HepG2 (cell line): ENCODE data around the gene TUBA4A. TPM values are rescaled to one million over a fixed set of nuclear protein-coding genes. Genes with fewer than 3 reads are reported as not detected.
A peak's percentile ranks its signal among the peaks of the same experiment; 100 is the strongest.

Source experiments
- ATAC-seq: fragments of 200-7000 bp; cut with Tn5 transposase; 3 replicates; pipeline ENCODE4 v1.9.1; 2020; ENCODE audit warnings: mild to moderate bottlenecking, moderate library complexity
- BruUV-seq: library from RNA; stranded (reverse); fragments of 400-500 nt; replicated peaks from 2 replicates; lab custom pipeline; 2021; lab: Mats Ljungman, UMichigan
- CTCF ChIA-PET: fragments of 300-600 bp; formaldehyde crosslinking; extraction: SDS; loops from one replicate; lab custom pipeline; 2021; ENCODE audit warnings: low total read pairs, inconsistent platforms, low intra/inter-chr PET ratio; lab: Yijun Ruan, JAX
- POLR2A ChIA-PET: fragments of 350-600 bp; sonication (Branson Sonifier 250); formaldehyde crosslinking; loops from one replicate; lab custom pipeline; 2020; ENCODE audit warnings: antibody characterized with exemption, inconsistent platforms; lab: Yijun Ruan, JAX
- DNase-seq: peaks from one replicate; pipeline ENCODE4 v3.0.0-alpha.2; 2015; ENCODE audit warnings: low spot score
- FAIRE-seq: peaks from 3 replicates; lab custom pipeline; 2011; peaks lifted over from hg19 to GRCh38; lab: Jason Lieb, UNC
- H2AFZ ChIP-seq: one replicate; pipeline ENCODE4 v1.6.1; 2011; ENCODE audit warnings: low read length, inconsistent platforms
- H3K27ac ChIP-seq: fragments of 300-600 bp; 3 replicates; pipeline ENCODE4 v1.8.0; 2011; ENCODE audit warnings: mixed run types, mild to moderate bottlenecking, mixed read lengths, low read length, inconsistent platforms; ENCODE audit not compliant: insufficient read depth; ENCODE audit errors: extremely low read length
- H3K27me3 ChIP-seq, 2 experiments: fragments of 200-600 bp in 1 of 2; 2 replicates in 1 of 2; 3 replicates in 1 of 2; pipeline versions ENCODE4 v1.6.0 to v1.8.0; 2011; ENCODE audit warnings: low read length in 2 of 2, mild to moderate bottlenecking in 2 of 2, moderate library complexity in 2 of 2, inconsistent platforms in 1 of 2; ENCODE audit not compliant: insufficient read depth in 2 of 2, control insufficient read depth in 1 of 2
- H3K36me3 ChIP-seq, 2 experiments: fragments of 200-600 bp in 1 of 2; replicated peaks in 1 of 2; 2 replicates in 1 of 2; 3 replicates in 1 of 2; pipeline versions ENCODE4 v1.5.1 to v1.8.0; 2011; ENCODE audit warnings: low read length in 2 of 2, inconsistent platforms in 1 of 2; ENCODE audit not compliant: insufficient read depth in 2 of 2, control insufficient read depth in 1 of 2
- H3K4me1 ChIP-seq: 2 replicates; pipeline ENCODE4 v1.5.1; 2012; ENCODE audit warnings: low read length, inconsistent platforms; ENCODE audit not compliant: insufficient read depth
- H3K4me2 ChIP-seq: 2 replicates; pipeline ENCODE4 v1.6.0; 2011; ENCODE audit warnings: low read depth, low read length, inconsistent platforms
- H3K4me3 ChIP-seq, 3 experiments: fragments of 200-600 bp in 1 of 3; sonication (generic), shearing (Covaris generic) in 1 of 3; replicated peaks in 1 of 3; 2 replicates each; pipeline ENCODE4 v1.5.1; 2011 to 2016; ENCODE audit warnings: low read length in 3 of 3, inconsistent platforms in 2 of 3, low read depth in 2 of 3, mild to moderate bottlenecking in 2 of 3, control low read depth in 1 of 3, mixed read lengths in 1 of 3; ENCODE audit not compliant: insufficient read depth in 1 of 3
- H3K79me2 ChIP-seq: one replicate; pipeline ENCODE4 v1.6.1; 2011; ENCODE audit warnings: low read length, inconsistent platforms; ENCODE audit not compliant: insufficient read depth
- H3K9ac ChIP-seq: 2 replicates; pipeline ENCODE4 v1.6.0; 2011; ENCODE audit warnings: mild to moderate bottlenecking, low read depth, low read length, inconsistent platforms; ENCODE audit not compliant: insufficient read depth
- H3K9me3 ChIP-seq: 2 replicates; pipeline ENCODE4 v1.5.1; 2012; ENCODE audit warnings: mild to moderate bottlenecking, low read length
- H4K20me1 ChIP-seq: 2 replicates; pipeline ENCODE4 v1.6.0; 2011; ENCODE audit warnings: inconsistent platforms, mild to moderate bottlenecking, low read length, moderate library complexity; ENCODE audit not compliant: insufficient read depth
- BHLHE40 ChIP-seq: IDR thresholded peaks from 2 replicates; pipeline ENCODE4 v1.6.1; 2011; ENCODE audit warnings: low read length, improper control_type of control experiment
- CENPBD1 ChIP-seq: sonication (generic); formaldehyde crosslinking; IDR thresholded peaks from 2 replicates; pipeline ENCODE4 v1.8.0; 2022; ENCODE audit warnings: missing genetic modification reagents, low read depth, mild to moderate bottlenecking, borderline replicate concordance
- KAT8 ChIP-seq: IDR thresholded peaks from 2 replicates; pipeline ENCODE4 v1.6.1; 2016; ENCODE audit warnings: missing genetic modification reagents, missing compliant biosample characterization
- KIAA2018 ChIP-seq: sonication (generic); formaldehyde crosslinking; IDR thresholded peaks from 2 replicates; pipeline ENCODE4 v1.5.0; 2020; ENCODE audit warnings: mild to moderate bottlenecking, missing genetic modification reagents, borderline replicate concordance
- NCOA1 ChIP-seq: sonication (generic); formaldehyde crosslinking; IDR thresholded peaks from 2 replicates; pipeline ENCODE4 v1.9.0; 2021; ENCODE audit warnings: missing genetic modification reagents
- SP1 ChIP-seq, 2 experiments: fragments of 450-650 bp in 1 of 2; sonication (generic) in 1 of 2; formaldehyde crosslinking in 1 of 2; IDR thresholded peaks; 2 replicates each; pipeline versions ENCODE4 v1.4.0 to v1.6.1; 2016 to 2020; ENCODE audit warnings: missing genetic modification reagents in 1 of 2
- TFDP1 ChIP-seq: IDR thresholded peaks from 2 replicates; pipeline ENCODE4 v1.6.1; 2016; ENCODE audit warnings: missing compliant biosample characterization, missing genetic modification reagents, borderline replicate concordance
- TOE1 ChIP-seq: sonication (generic); formaldehyde crosslinking; IDR thresholded peaks from 2 replicates; pipeline ENCODE4 v1.4.0; 2020; ENCODE audit warnings: mild to moderate bottlenecking, missing genetic modification reagents
- ZBTB34 ChIP-seq: sonication (generic); formaldehyde crosslinking; IDR thresholded peaks from 2 replicates; pipeline ENCODE4 v1.8.0; 2022; ENCODE audit warnings: mild to moderate bottlenecking, missing genetic modification reagents
- ZFP90 ChIP-seq: sonication (generic); formaldehyde crosslinking; IDR thresholded peaks from 2 replicates; pipeline ENCODE4 v1.8.0; 2022; ENCODE audit warnings: missing genetic modification reagents, mild to moderate bottlenecking, inconsistent platforms, borderline replicate concordance
- ZNF598 ChIP-seq: sonication (generic); formaldehyde crosslinking; IDR thresholded peaks from 2 replicates; pipeline ENCODE4 v1.5.1; 2020; ENCODE audit warnings: mild to moderate bottlenecking, missing genetic modification reagents, borderline replicate concordance
- WGBS: methylation state at CpG from one replicate; pipeline ENCODE4 v1.1.6; 2017; ENCODE audit warnings: low lambda C conversion rate; 5-methylcytosine and 5-hydroxymethylcytosine counted together
- in situ Hi-C: cut with HindIII; loops from 2 replicates; pipeline ENCODE4 v1.10.0; 2017; ENCODE audit warnings: low pct_unique_long_range_greater_than_20kb; ENCODE audit not compliant: extremely low pct_ligation_motif_present
- intact Hi-C: fragments of 100-400 bp; cut with micrococcal nuclease; formaldehyde crosslinking; loops from one replicate; pipeline ENCODE4 v1.10.0; 2022; ENCODE audit not compliant: unreplicated experiment
- polyA plus RNA-seq, 8 experiments: library from polyadenylated mRNA; depleted of rRNA in 3 of 8; stranded (reverse) in 7 of 8; unstranded in 1 of 8; fragments of >200 nt; fragmentation: Illumina TruSeq in 4 of 8; extraction: Trizol in 4 of 8; gene quantifications; 2 replicates each; pipeline versions ENCODE4 v1.2.1 to v1.2.3, GENCODE V29; 2011 to 2016; ENCODE audit warnings: low read depth in 4 of 8, missing spikeins in 1 of 8, mixed read lengths in 1 of 8; ENCODE audit not compliant: insufficient read depth in 1 of 8
- total RNA-seq, 5 experiments: library from RNA; depleted of rRNA; stranded (reverse); fragments of >200 nt; fragmentation: Illumina TruSeq; extraction: Trizol; gene quantifications; 2 replicates each; pipeline ENCODE4 v1.2.3, GENCODE V29; 2016; ENCODE audit warnings: low read depth in 1 of 5

TUBA4A gene
- total and polyA plus RNA-seq, 2 of the 13 experiments (the other 11 are each of a cell fraction or from before 2014, with no cell fraction given): 1.3 to 12.7 TPM

GRCh38 chr2:219300022-219300421, 46.3 kb upstream of the TUBA4A start (continued):
- TF ChIP-seq CENPBD1 (CRISPR knock-in tag) (no peak), KAT8 (no peak), NCOA1 (no peak)

GRCh38 chr2:219299372-219299760, 45.6 kb upstream of the TUBA4A start:
- H3K36me3 ChIP-seq: no peaks in the 10 kb centered on the region
- H3K4me3 ChIP-seq: peak overlapping the region in 1 of 3 experiments; percentile 76; a peak in 1 of 6 replicates
- WGBS: 62% methylated on average over 5 of the region's 6 CpGs
- ATAC-seq (no peak), DNase-seq (no peak), FAIRE-seq (no peak)
- no peak overlapping the region for H3K27ac ChIP-seq
- H3K4me1 ChIP-seq: peaks cover 31% of the 10 kb centered on the region
- H2AFZ ChIP-seq: peak overlapping the region; percentile 98
- no peak overlapping the region for H3K9ac ChIP-seq
- H3K27me3 ChIP-seq: peaks cover 12 to 69% of the 10 kb centered on the region in 2 experiments
- in situ Hi-C loops (loop anchor here (5.0 kb wide), 1 partner anchor 127 kb away; the partner anchor contains the start of gene SLC23A3), intact Hi-C loops (loop anchor here (2.0 to 10.0 kb wide), 3 partner anchors 123 to 242 kb away; partner anchors contain the start of gene CNPPD1)
- H3K9me3 ChIP-seq: no peaks in the 10 kb centered on the region
- H3K4me2 ChIP-seq: peak overlapping the region; percentile 99
- H4K20me1 ChIP-seq: no peaks in the 10 kb centered on the region; the same call in 1 of the 2 replicates
- CTCF ChIA-PET: interaction anchor here (0.9 to 2.9 kb wide), 5 partner anchors 21 to 145 kb away, joined by 3 to 28 read pairs (median 11); partner anchors contain the start of genes ANKZF1, ATG9A, DNAJB2 and NHEJ1
- POLR2A ChIA-PET: interaction anchor here (1.4 kb wide), 1 partner anchor 50 kb away, joined by 3 read pairs; no protein-coding TSS in a partner anchor
- no TSS peak for BruUV-seq
- H3K79me2 ChIP-seq: no peaks in the 10 kb centered on the region
- TF ChIP-seq TOE1 (CRISPR knock-in tag): no peak
- TF ChIP-seq ZBTB34: no peak
- TF ChIP-seq BHLHE40: no peak
- no peak for TF ChIP-seq KIAA2018 (CRISPR knock-in tag)
- TF ChIP-seq ZFP90 (CRISPR knock-in tag): no peak
- TF ChIP-seq SP1 (IDR thresholded peaks at IDR 0.05): no peak
- no peak for TF ChIP-seq SP1 (CRISPR knock-in tag; IDR thresholded peaks at IDR 0.05)
- TF ChIP-seq TFDP1 (CRISPR knock-in tag): no peak
- 0 out of 2 replicates have a peak, but pooled peaks have one; percentile 9 for TF ChIP-seq ZNF598 (CRISPR knock-in tag)
